Ectodermal cell (in vitro differentiated cells): Measurements from ENCODE around the gene CPD.
"Not testable (repeated sequence)": the region's sequence is repeated elsewhere in the genome, so short reads cannot be mapped to it uniquely, and the experiment has no call there.

Experiments
- H3K27ac ChIP-seq: 2 replicates; pipeline ENCODE4 v1.7.0; 2013; ENCODE audit warnings: mild to moderate bottlenecking, low read depth, low read length; ENCODE audit not compliant: insufficient read depth, poor library complexity, severe bottlenecking
- H3K27me3 ChIP-seq: 2 replicates; pipeline ENCODE4 v1.7.0; 2013; ENCODE audit warnings: mild to moderate bottlenecking, low read length; ENCODE audit not compliant: insufficient read depth, control insufficient read depth, poor library complexity, severe bottlenecking
- H3K36me3 ChIP-seq: one replicate; pipeline ENCODE4 v1.7.0; 2013; ENCODE audit warnings: low read length; ENCODE audit not compliant: control insufficient read depth, insufficient read depth
- H3K4me1 ChIP-seq: one replicate; pipeline ENCODE4 v1.7.0; 2013; ENCODE audit warnings: low read length; ENCODE audit not compliant: control insufficient read depth, insufficient read depth
- H3K4me3 ChIP-seq: 2 replicates; pipeline ENCODE4 v1.7.0; 2013; ENCODE audit warnings: low read depth, low read length, control low read depth; ENCODE audit not compliant: insufficient read depth
- H3K9me3 ChIP-seq: 2 replicates; pipeline ENCODE4 v1.7.0; 2013; ENCODE audit warnings: mild to moderate bottlenecking, low read length, moderate library complexity; ENCODE audit not compliant: control insufficient read depth
- WGBS, 2 experiments: methylation state at CpG; one replicate each; pipeline ENCODE4 v1.1.7; 2013; ENCODE audit warnings: missing lambda C conversion rate in 2 of 2; 5-methylcytosine and 5-hydroxymethylcytosine counted together

CPD gene

DNA sequence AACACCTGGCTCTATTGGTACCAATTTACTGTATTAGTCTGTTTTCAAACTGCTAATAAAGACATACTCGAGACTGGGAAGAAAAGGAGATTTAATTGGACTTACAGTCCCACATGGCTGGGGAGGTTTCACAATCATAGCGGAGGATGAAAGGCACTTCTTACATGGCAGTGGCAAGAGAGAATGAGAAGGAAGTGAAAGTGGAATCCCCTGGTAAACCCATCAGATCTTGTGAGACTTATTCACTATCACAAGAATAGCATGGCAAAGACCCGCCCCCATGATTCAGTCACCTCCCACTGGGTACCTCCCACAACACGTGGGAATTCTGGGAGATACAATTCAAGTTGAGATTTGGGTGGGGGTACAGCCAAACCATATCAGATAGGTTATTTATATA, 75.9 kb downstream of the CPD start:
- WGBS, 2 experiments: 93 to 94% methylated on average over 3 to 4 of the region's 4 CpGs
- Histone ChIP-seq H3K36me3 (peaks cover 5% of the 10 kb centered on the region), H3K27ac (no peak overlapping the region), H3K9me3 (no peaks in the 10 kb centered on the region), H3K27me3 (no peaks in the 10 kb centered on the region), H3K4me1 (no peaks in the 10 kb centered on the region), H3K4me3 (no peak overlapping the region)

DNA sequence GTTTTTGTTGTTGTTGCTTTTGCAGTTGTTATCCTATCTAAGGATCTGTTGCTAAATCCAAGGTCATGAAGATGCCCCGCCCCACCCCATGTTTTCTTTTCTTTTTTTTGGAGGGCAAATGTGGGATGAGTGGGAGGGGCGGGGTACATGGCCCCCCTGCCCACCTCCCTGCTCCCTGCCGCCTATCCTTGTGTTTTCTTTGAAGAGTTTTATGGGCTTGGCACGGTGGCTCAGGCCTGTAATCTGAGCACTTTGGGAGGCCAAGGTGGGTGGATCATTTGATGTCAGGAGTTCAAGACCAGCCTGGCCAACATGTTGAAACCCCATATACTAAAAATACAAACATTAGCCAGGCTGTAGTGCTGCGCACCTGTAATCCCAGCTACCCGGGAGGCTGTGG, 79.6 kb downstream of the CPD start:
- no peaks in the 10 kb centered on the region for H3K4me1 ChIP-seq
- no peak overlapping the region for H3K4me3 ChIP-seq
- peaks cover 8% of the 10 kb centered on the region for H3K36me3 ChIP-seq
- H3K27me3 ChIP-seq: no peaks in the 10 kb centered on the region
- no peak overlapping the region for H3K27ac ChIP-seq
- WGBS, 2 experiments: 88 to 93% methylated on average over 6 of the region's 6 CpGs
- no peaks in the 10 kb centered on the region for H3K9me3 ChIP-seq

DNA sequence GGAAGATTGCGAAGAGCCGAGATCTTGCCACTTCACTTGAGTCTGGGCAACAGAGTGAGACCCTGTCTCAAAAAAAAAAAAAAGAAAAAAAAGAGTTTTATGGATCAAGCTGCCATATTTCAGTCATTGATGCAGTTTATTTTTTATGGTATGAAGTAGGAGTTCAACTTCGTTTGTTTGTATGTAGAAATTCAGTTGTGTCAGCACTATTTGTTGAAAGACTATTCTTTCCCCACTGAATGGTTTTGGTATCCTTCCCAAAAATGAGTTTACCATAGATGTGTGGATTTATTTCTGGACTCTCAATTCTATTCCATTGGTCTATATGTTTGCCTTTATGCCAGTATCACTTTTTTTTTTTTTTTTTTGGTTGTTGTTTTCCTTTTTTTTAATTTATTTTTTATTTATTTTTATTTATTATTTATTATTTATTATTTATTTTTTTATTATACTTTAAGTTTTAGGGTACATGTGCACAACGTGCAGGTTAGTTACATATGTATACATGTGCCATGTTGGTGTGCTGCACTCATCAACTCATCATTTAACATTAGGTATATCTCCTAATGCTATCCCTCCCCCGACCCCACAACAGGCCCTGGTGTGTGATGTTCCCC, 80.2 kb downstream of the CPD start:
- not testable (repeated sequence) for H3K36me3 ChIP-seq
- 91 to 93% methylated on average over 4 to 5 of the region's 5 CpGs for WGBS, 2 experiments

DNA sequence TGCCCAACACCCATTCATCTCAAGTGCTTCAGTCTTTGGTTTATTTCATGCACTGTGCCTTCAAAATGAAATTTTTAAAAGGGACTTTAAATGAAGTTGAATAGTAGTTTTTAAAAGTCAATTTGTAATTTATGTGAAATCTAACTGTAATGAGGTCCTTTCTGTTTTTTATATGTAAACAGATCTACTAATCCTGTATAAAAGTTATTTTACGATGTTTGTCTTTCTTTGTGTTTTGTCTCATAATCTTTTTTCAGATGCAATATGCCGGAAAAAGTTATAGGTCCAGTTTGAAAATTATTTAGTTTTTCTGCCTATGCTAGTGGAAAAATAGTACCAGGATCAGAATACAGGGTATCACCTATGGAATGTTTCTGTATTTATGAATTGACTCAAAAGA, 89.7 kb downstream of the CPD start:
- no peak overlapping the region for H3K27ac ChIP-seq
- no peaks in the 10 kb centered on the region for H3K9me3 ChIP-seq
- no peaks in the 10 kb centered on the region for H3K27me3 ChIP-seq
- H3K4me1 ChIP-seq: no peaks in the 10 kb centered on the region
- H3K4me3 ChIP-seq: no peak overlapping the region
- 99 to 100% methylated on average over 2 of the region's 2 CpGs for WGBS, 2 experiments
- H3K36me3 ChIP-seq: no peaks in the 10 kb centered on the region

More for the DNA sequence above, 80.2 kb downstream of the CPD start:
- not testable (repeated sequence) for H3K4me1 ChIP-seq, H3K27me3 ChIP-seq, H3K9me3 ChIP-seq, H3K27ac ChIP-seq, H3K4me3 ChIP-seq

DNA sequence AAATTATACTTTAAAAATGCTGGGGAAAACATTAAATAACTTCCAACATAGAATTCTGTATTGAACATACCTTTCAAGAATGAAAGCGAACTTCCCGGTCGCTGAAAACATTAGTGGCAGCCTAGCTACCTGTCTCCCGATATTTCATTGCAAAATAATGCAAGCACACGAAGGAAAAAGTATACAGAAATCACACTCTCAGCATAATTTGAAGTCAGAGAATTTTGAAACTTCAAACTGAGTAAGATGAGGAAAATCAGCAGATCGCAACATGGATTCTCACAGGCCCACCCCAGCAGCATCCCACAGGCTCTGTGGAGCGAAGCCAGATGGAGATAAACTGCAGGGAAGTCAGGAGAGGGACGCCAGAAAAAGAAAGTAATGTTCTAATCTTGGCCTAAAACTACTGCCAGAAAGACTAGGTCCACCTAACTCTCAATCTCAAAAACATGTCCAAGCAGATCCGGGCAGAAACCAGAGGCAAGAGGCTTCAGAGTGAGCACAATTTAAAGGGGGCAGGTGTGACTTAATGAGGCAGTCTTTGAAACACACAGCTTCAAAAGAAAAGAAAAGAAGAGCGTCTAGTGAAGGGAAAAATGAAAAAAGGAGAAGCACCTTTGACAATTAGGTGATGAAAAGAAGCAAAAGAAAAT, 93.6 kb downstream of the CPD start:
- Histone ChIP-seq H3K4me3 (no peak overlapping the region), H3K4me1 (peaks cover 4% of the 10 kb centered on the region), H3K27ac (no peak overlapping the region), H3K27me3 (peaks cover 3% of the 10 kb centered on the region), H3K9me3 (no peaks in the 10 kb centered on the region), H3K36me3 (no peaks in the 10 kb centered on the region)
- 88 to 89% methylated on average over 10 of the region's 10 CpGs for WGBS, 2 experiments

DNA sequence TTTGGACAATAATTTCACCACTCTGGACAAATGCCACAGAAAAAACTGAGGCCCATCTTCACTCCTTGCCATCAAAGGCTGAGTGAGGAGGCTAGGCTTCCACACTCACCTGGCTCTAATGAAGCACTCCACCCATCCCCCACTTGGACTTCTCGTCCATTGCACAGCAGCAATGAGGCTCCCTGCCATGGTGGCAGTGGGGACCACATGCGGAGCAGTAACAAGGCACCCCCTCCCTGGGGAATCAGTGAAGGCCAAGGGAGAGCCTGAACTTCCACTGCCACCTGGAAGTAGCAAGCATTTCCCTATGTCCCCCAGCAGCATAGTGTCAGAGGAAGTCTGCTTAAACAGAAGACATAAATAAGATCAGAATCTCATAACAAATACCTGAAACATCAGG, 96.5 kb downstream of the CPD start:
- Histone ChIP-seq H3K4me3 (no peak overlapping the region), H3K9me3 (no peaks in the 10 kb centered on the region), H3K27me3 (peaks cover 3% of the 10 kb centered on the region), H3K36me3 (peaks cover 2% of the 10 kb centered on the region), H3K4me1 (peaks cover 4% of the 10 kb centered on the region), H3K27ac (no peak overlapping the region)
- WGBS, 2 experiments: 77 to 84% methylated on average over 2 of the region's 2 CpGs

DNA sequence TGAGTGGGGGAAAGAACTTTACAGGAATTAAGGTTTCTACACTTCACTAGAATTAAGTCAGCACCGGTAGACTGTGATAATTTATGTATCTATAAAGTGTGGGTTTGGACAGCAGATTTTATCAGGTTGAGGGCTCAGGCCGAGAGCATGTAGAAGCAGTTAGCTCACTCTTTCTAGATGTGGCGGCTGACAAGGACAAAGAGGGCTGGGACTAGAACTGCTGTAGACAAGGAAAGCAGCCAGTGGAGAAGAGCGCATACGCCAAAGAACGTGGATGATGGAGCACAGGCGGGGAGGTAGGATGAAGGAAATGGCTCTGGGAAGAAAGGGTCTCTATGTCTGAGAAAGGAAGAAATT, 98.0 kb downstream of the CPD start:
- peaks cover 3% of the 10 kb centered on the region for H3K27me3 ChIP-seq
- H3K36me3 ChIP-seq: peaks cover 16% of the 10 kb centered on the region
- no peak overlapping the region for H3K4me3 ChIP-seq
- H3K4me1 ChIP-seq: peaks cover 4% of the 10 kb centered on the region
- 64 to 66% methylated on average over 7 of the region's 7 CpGs for WGBS, 2 experiments
- no peak overlapping the region for H3K27ac ChIP-seq
- H3K9me3 ChIP-seq: no peaks in the 10 kb centered on the region

DNA sequence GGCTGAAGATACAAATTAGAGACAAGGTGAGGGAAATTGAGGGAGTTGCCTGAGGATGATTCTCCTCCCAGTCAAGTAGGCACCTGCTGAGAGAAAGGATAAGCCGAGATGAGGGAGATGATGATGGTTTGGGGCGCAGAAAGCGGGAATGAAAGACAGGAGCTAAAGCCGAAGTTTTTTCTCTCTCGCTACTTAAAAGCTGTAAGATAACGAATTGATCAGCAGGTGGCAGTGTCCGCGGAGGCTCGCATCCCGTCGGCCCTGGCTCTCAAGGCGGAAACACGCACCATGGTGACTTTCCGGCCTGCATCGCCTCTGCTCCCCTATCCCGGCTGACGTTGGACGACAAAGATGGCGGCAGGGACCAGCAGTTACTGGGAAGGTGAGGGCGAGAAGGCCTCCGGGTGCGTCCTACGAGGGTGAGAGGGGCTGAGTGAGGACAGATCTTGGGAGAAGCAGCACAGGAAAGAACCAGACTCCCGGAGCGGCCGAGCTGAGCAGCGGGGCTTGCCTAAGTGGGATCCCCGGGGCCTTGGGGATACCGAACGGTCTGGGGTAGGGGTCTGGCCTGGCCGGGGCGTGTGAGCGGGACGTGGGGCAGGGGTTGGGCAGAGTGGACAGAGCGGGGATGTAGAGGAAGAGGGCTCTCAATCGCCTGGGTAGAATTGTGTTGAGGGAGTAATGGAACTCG, 98.5 kb downstream of the CPD start, which contains the start of gene GOSR1:
Gene GOSR1 (plus strand): TSS at position 326 of the 691 bp plus-strand sequence. CDS start 26 bp downstream, at position 352.
- H3K4me3 ChIP-seq: peak within 1 kb of the TSS; percentile 66
- 2% methylated on average over 37 of the region's 37 CpGs for WGBS, 2 experiments
- H3K36me3 ChIP-seq: peaks cover 16% of the 10 kb centered on the region
- peak within 1 kb of the TSS; percentile 47 for H3K27ac ChIP-seq
- H3K9me3 ChIP-seq: no peaks in the 10 kb centered on the region
- H3K27me3 ChIP-seq: peaks cover 3% of the 10 kb centered on the region
- H3K4me1 ChIP-seq: peaks cover 4% of the 10 kb centered on the region

DNA sequence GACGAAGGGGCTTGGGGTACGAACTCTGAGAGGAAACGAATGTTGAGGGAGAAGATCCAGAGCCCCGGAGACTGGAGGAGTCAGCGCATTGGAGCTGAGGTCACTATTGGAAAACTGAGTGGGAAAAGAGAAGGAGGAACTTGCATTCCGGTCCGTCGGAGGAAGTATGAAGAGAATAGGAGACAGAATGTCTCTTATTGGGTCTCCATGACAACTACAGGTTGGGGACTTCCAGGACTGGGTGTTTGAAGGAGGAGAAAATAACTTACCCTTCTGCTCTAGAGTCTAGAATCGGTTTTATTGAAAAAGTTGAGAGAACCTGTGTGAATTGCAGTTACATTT, 99.0 kb downstream of the CPD start:
- H3K36me3 ChIP-seq: peaks cover 17% of the 10 kb centered on the region
- H3K9me3 ChIP-seq: no peaks in the 10 kb centered on the region
- peak overlapping the region; percentile 66 for H3K4me3 ChIP-seq
- 1 to 2% methylated on average over 8 to 9 of the region's 9 CpGs for WGBS, 2 experiments
- peaks cover 4% of the 10 kb centered on the region for H3K4me1 ChIP-seq
- H3K27me3 ChIP-seq: peaks cover 3% of the 10 kb centered on the region
- peak overlapping the region; percentile 47 for H3K27ac ChIP-seq

DNA sequence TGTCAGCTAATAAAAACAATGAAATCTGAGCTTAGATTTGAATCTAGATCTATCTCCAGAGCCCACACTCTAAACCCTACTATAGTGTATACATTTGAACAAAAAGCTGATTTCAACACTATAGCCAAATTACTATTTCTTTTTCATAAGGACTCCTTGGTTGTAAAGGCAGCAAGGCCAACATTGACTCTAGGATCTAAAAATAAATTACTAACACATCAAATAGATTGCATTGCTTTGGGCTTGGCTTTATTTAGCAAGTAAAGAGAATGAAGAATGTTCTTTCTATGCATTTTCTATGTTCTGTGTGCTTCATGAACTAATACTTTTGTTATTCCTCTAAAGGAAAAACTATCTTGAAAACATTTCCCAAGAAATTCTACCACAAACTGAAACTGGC, 103.8 kb downstream of the CPD start:
- Histone ChIP-seq H3K4me1 (no peaks in the 10 kb centered on the region), H3K27ac (no peak overlapping the region), H3K9me3 (no peaks in the 10 kb centered on the region), H3K36me3 (peaks cover 47% of the 10 kb centered on the region), H3K27me3 (no peaks in the 10 kb centered on the region), H3K4me3 (no peak overlapping the region)
